IMR-90 (cell line): ENCODE results near the gene RGS16. TPM values are rescaled to one million over a fixed set of nuclear protein-coding genes. Genes with fewer than 3 reads are reported as not detected.

ENCODE experiments used
- ATAC-seq: fragments of 200-7000 bp; cut with Tn5 transposase; 2 replicates; pipeline ENCODE4 v1.9.1; 2020; ENCODE audit warnings: low read depth, mild to moderate bottlenecking, moderate library complexity
- BruUV-seq: library from RNA; stranded (reverse); fragments of 400-500 nt; replicated peaks from 2 replicates; lab custom pipeline; 2021; lab: Mats Ljungman, UMichigan
- CTCF ChIA-PET: fragments of 300-600 bp; formaldehyde crosslinking; extraction: SDS; loops from one replicate; lab custom pipeline; 2021; ENCODE audit warnings: antibody characterized with exemption; lab: Yijun Ruan, JAX
- POLR2A ChIA-PET: fragments of 300-600 bp; sonication (Branson Sonifier 250); formaldehyde crosslinking; loops from one replicate; lab custom pipeline; 2022; ENCODE audit warnings: antibody characterized with exemption; ENCODE audit not compliant: unreplicated experiment; lab: Charles Lee
- DNase-seq: peaks from one replicate; pipeline ENCODE4 v3.0.0; 2013
- H2AFZ ChIP-seq: replicated peaks from 2 replicates; pipeline ENCODE3; 2013; ENCODE audit warnings: low read length, mild to moderate bottlenecking; ENCODE audit not compliant: poor library complexity
- H2AK5ac ChIP-seq: 2 replicates; pipeline ENCODE4 v1.6.1; 2013; ENCODE audit warnings: low read depth, low read length, inconsistent platforms
- H2AK9ac ChIP-seq: replicated peaks from 2 replicates; pipeline ENCODE3; 2013; ENCODE audit warnings: mild to moderate bottlenecking, low read depth, low read length, moderate library complexity; ENCODE audit not compliant: poor library complexity
- H2BK120ac ChIP-seq: 2 replicates; pipeline ENCODE4 v1.6.1; 2013; ENCODE audit warnings: low read depth, low read length, inconsistent platforms
- H2BK15ac ChIP-seq: 3 replicates; pipeline ENCODE4 v1.6.1; 2013; ENCODE audit warnings: low read depth, low read length, inconsistent platforms
- H2BK20ac ChIP-seq: 2 replicates; pipeline ENCODE4 v1.6.1; 2013; ENCODE audit warnings: low read depth, mild to moderate bottlenecking, inconsistent platforms, low read length, moderate library complexity
- H2BK5ac ChIP-seq: 2 replicates; pipeline ENCODE4 v1.6.1; 2013; ENCODE audit warnings: mild to moderate bottlenecking, low read depth, low read length, inconsistent platforms; ENCODE audit not compliant: poor library complexity, severe bottlenecking
- H3K14ac ChIP-seq: replicated peaks from 2 replicates; pipeline ENCODE4 v1.6.1; 2013; ENCODE audit warnings: low read depth, low read length, inconsistent platforms
- H3K18ac ChIP-seq: 2 replicates; pipeline ENCODE4 v1.6.1; 2013; ENCODE audit warnings: low read depth, low read length, control low read depth
- H3K23ac ChIP-seq: 2 replicates; pipeline ENCODE4 v1.6.1; 2013; ENCODE audit warnings: low read depth, low read length, inconsistent platforms
- H3K27ac ChIP-seq: 2 replicates; pipeline ENCODE4 v1.5.1; 2013; ENCODE audit warnings: mild to moderate bottlenecking, control low read depth, low read length; ENCODE audit not compliant: insufficient read depth
- H3K27me3 ChIP-seq: 2 replicates; pipeline ENCODE4 v1.6.1; 2013; ENCODE audit warnings: low read length; ENCODE audit not compliant: control insufficient read depth, insufficient read depth
- H3K36me3 ChIP-seq: 2 replicates; pipeline ENCODE4 v1.6.1; 2013; ENCODE audit warnings: low read length, mixed read lengths; ENCODE audit not compliant: control insufficient read depth, insufficient read depth
- H3K4ac ChIP-seq: 2 replicates; pipeline ENCODE4 v1.6.1; 2013; ENCODE audit warnings: low read depth, low read length, inconsistent platforms
- H3K4me1 ChIP-seq: 2 replicates; pipeline ENCODE4 v1.6.1; 2013; ENCODE audit warnings: low read length, mixed read lengths; ENCODE audit not compliant: control insufficient read depth, insufficient read depth
- H3K4me2 ChIP-seq: 2 replicates; pipeline ENCODE4 v1.6.1; 2013; ENCODE audit warnings: low read depth, mild to moderate bottlenecking, control low read depth, low read length, moderate library complexity
- H3K4me3 ChIP-seq: 2 replicates; pipeline ENCODE4 v1.5.1; 2013; ENCODE audit warnings: low read depth, mild to moderate bottlenecking, control low read depth, low read length, moderate library complexity; ENCODE audit not compliant: insufficient read depth
- H3K56ac ChIP-seq: 2 replicates; pipeline ENCODE4 v1.6.1; 2013; ENCODE audit warnings: low read length, inconsistent platforms; ENCODE audit not compliant: insufficient read depth; ENCODE audit errors: extremely low read depth
- H3K79me1 ChIP-seq, 2 experiments: 2 replicates each; pipeline ENCODE4 v1.6.1; 2013; ENCODE audit warnings: low read length in 2 of 2, inconsistent platforms in 1 of 2, low read depth in 1 of 2
- H3K9ac ChIP-seq: 2 replicates; pipeline ENCODE4 v1.6.1; 2013; ENCODE audit warnings: low read depth, low read length, control low read depth
- H3K9me1 ChIP-seq: 2 replicates; pipeline ENCODE4 v1.6.1; 2013; ENCODE audit warnings: low read length, inconsistent platforms; ENCODE audit not compliant: insufficient read depth
- H3K9me3 ChIP-seq: 2 replicates; pipeline ENCODE4 v1.6.1; 2013; ENCODE audit warnings: low read length; ENCODE audit not compliant: control insufficient read depth, insufficient read depth
- H4K20me1 ChIP-seq: 2 replicates; pipeline ENCODE4 v1.6.1; 2013; ENCODE audit warnings: low read length, inconsistent platforms; ENCODE audit not compliant: insufficient read depth
- H4K5ac ChIP-seq: 2 replicates; pipeline ENCODE4 v1.6.1; 2013; ENCODE audit warnings: mild to moderate bottlenecking, low read depth, low read length, control low read depth
- H4K8ac ChIP-seq, 2 experiments: 2 replicates each; pipeline ENCODE4 v1.6.1; 2013; ENCODE audit warnings: low read depth in 2 of 2, low read length in 2 of 2, control low read depth in 1 of 2, inconsistent platforms in 1 of 2
- H4K91ac ChIP-seq: 2 replicates; pipeline ENCODE4 v1.6.1; 2013; ENCODE audit warnings: low read depth, low read length, inconsistent platforms; ENCODE audit not compliant: insufficient read depth
- CEBPB ChIP-seq: IDR thresholded peaks from 2 replicates; pipeline ENCODE4 v1.6.1; 2012; ENCODE audit warnings: low read depth, low read length, improper control_type of control experiment
- CTCF ChIP-seq: conservative IDR thresholded peaks from 2 replicates; pipeline ENCODE4 v1.5.1; 2012; ENCODE audit warnings: mild to moderate bottlenecking, low read depth, low read length, improper control_type of control experiment
- FOS ChIP-seq: fragments of 150-350 bp; IDR thresholded peaks from 2 replicates; pipeline ENCODE4 v1.6.1; 2016; ENCODE audit warnings: low read depth, low read length
- MAFK ChIP-seq: IDR thresholded peaks from 2 replicates; pipeline ENCODE4 v1.6.1; 2012; ENCODE audit warnings: low read depth, low read length, improper control_type of control experiment
- MAZ ChIP-seq: IDR thresholded peaks from 2 replicates; pipeline ENCODE4 v1.6.1; 2012; ENCODE audit warnings: low read depth, mild to moderate bottlenecking, low read length, improper control_type of control experiment, moderate library complexity, borderline replicate concordance
- MXI1 ChIP-seq: IDR thresholded peaks from 2 replicates; pipeline ENCODE4 v1.6.1; 2012; ENCODE audit warnings: low read depth, mild to moderate bottlenecking, low read length, moderate library complexity, borderline replicate concordance
- NFE2L2 ChIP-seq: fragments of 150-350 bp; IDR thresholded peaks from 2 replicates; pipeline ENCODE4 v1.6.1; 2016; ENCODE audit warnings: low read depth, mild to moderate bottlenecking, low read length
- POLR2A ChIP-seq: IDR thresholded peaks from 2 replicates; pipeline ENCODE4 v1.6.1; 2012; ENCODE audit warnings: mild to moderate bottlenecking, low read depth, low read length
- RAD21 ChIP-seq: IDR thresholded peaks from 2 replicates; pipeline ENCODE4 v1.6.1; 2012; ENCODE audit warnings: low read length, improper control_type of control experiment
- RCOR1 ChIP-seq: IDR thresholded peaks from 2 replicates; pipeline ENCODE4 v1.6.1; 2012; ENCODE audit warnings: mild to moderate bottlenecking, low read length, improper control_type of control experiment; ENCODE audit not compliant: insufficient replicate concordance
- RFX5 ChIP-seq: IDR thresholded peaks from 2 replicates; pipeline ENCODE4 v1.8.0; 2012; ENCODE audit warnings: low read depth, mild to moderate bottlenecking, low read length, moderate library complexity
- SMC3 ChIP-seq: fragments of 150-350 bp; IDR thresholded peaks from 2 replicates; pipeline ENCODE4 v1.6.1; 2016; ENCODE audit warnings: low read depth, mild to moderate bottlenecking, antibody characterized with exemption, low read length, moderate library complexity
- USF2 ChIP-seq: fragments of 150-350 bp; IDR thresholded peaks from 2 replicates; pipeline ENCODE4 v1.6.1; 2017; ENCODE audit warnings: mild to moderate bottlenecking, antibody characterized with exemption, low read length, low read depth
- WGBS, 2 experiments: methylation state at CpG; one replicate each; pipeline versions ENCODE4 v1.1.5 to v1.1.7; 2013; ENCODE audit warnings: missing lambda C conversion rate in 2 of 2; ENCODE audit not compliant: insufficient read length in 1 of 2; ENCODE audit errors: extremely low coverage in 2 of 2; 5-methylcytosine and 5-hydroxymethylcytosine counted together
- dilution Hi-C: fragments of 300-500 bp; cut with HindIII; formaldehyde crosslinking; loops from one replicate; pipeline ENCODE4 v1.14.3; 2018; ENCODE audit warnings: low sequenced_read_pairs; ENCODE audit not compliant: unreplicated experiment
- in situ Hi-C: fragments of 300-500 bp; cut with MboI; formaldehyde crosslinking; loops from 3 replicates; pipeline ENCODE4 v1.14.3; 2019; ENCODE audit warnings: low sequenced_read_pairs, inconsistent platforms, mixed read lengths
- intact Hi-C: fragments of 100-400 bp; cut with micrococcal nuclease; formaldehyde crosslinking; loops from 2 replicates; pipeline ENCODE4 v1.10.0; 2022
- polyA plus RNA-seq, 3 experiments: library from polyadenylated mRNA; depleted of rRNA; stranded (reverse); fragments of >200 nt; gene quantifications; 2 replicates each; pipeline ENCODE4 v1.2.3, GENCODE V29; 2012; ENCODE audit warnings: low replicate concordance in 1 of 3
- total RNA-seq: library from RNA; depleted of rRNA; stranded (reverse); fragments of >200 nt; gene quantifications from 2 replicates; pipeline ENCODE4 v1.2.3, GENCODE V29; 2012
- TF ChIP-seq, protein P1 (sequence below): fragments of 150-350 bp; IDR thresholded peaks from 2 replicates; pipeline ENCODE4 v1.6.1; 2016; ENCODE audit warnings: low read depth, mild to moderate bottlenecking, low read length, moderate library complexity, borderline replicate concordance

RGS16 gene
- total and polyA plus RNA-seq, 2 of the 4 experiments (the other 2 are of a cell fraction) = 0.15 to 0.18 TPM

DNA sequence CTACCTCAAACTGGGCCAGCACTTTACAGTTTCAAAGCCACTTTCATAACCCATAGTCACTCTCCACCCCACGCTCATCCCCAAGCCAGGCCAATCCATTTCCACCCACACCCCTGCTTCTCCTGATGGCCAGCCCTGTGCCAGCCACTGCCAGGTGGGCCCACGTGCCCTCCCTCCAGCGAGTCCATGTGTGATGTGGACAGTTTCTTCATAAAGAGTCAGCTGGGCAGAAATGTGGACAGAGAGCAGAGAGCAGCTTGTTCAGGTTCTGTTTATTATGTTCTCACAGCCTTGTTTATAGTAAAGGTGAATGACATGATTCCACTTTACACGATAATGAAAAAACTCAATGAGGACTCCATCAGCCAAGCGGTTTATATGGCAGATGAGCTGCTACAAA, 37.4 kb upstream of the RGS16 start:
- no peaks in the 10 kb centered on the region for H3K79me1 ChIP-seq
- no peak overlapping the region for H2AFZ ChIP-seq
- dilution Hi-C loops = no loop called here
- H4K20me1 ChIP-seq = no peaks in the 10 kb centered on the region
- no peak overlapping the region for H3K14ac ChIP-seq
- in situ Hi-C loops = no loop called here
- H3K27me3 ChIP-seq = peaks cover 7% of the 10 kb centered on the region
- H2AK5ac ChIP-seq = no peak overlapping the region
- TF ChIP-seq RAD21 = no peak
- TF ChIP-seq, protein P1, sequence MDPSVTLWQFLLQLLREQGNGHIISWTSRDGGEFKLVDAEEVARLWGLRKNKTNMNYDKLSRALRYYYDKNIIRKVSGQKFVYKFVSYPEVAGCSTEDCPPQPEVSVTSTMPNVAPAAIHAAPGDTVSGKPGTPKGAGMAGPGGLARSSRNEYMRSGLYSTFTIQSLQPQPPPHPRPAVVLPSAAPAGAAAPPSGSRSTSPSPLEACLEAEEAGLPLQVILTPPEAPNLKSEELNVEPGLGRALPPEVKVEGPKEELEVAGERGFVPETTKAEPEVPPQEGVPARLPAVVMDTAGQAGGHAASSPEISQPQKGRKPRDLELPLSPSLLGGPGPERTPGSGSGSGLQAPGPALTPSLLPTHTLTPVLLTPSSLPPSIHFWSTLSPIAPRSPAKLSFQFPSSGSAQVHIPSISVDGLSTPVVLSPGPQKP = no peak
- no peak for TF ChIP-seq MXI1
- no peak for TF ChIP-seq FOS
- TF ChIP-seq RFX5 = no peak
- no peak for TF ChIP-seq RCOR1
- TF ChIP-seq POLR2A = no peak
- no peak for TF ChIP-seq USF2
- no peak for TF ChIP-seq SMC3
- TF ChIP-seq MAFK = no peak
- no peak for TF ChIP-seq CTCF
- no peak for TF ChIP-seq MAZ
- no peak for TF ChIP-seq CEBPB
- TF ChIP-seq NFE2L2 = no peak
- no peaks in the 10 kb centered on the region for H3K9me1 ChIP-seq
- no peak for ATAC-seq
- no CpG with 5 or more reads among the region's 5 CpGs for WGBS, 2 experiments
- H3K4ac ChIP-seq = no peak overlapping the region
- no peak overlapping the region for H3K23ac ChIP-seq
- H3K9ac ChIP-seq = no peak overlapping the region
- ChIA-PET CTCF (no interaction called here), POLR2A (no interaction called here)
- H3K18ac ChIP-seq = no peak overlapping the region
- H3K9me3 ChIP-seq = no peaks in the 10 kb centered on the region
- no peak overlapping the region for H2BK20ac ChIP-seq
- H3K4me3 ChIP-seq = no peak overlapping the region
- intact Hi-C loops = no loop called here
- no TSS peak for BruUV-seq
- no peak for DNase-seq
- no peak overlapping the region for H2BK15ac ChIP-seq
- no peak overlapping the region for H2BK5ac ChIP-seq
- H3K4me1 ChIP-seq = no peaks in the 10 kb centered on the region
- no peak overlapping the region for H3K27ac ChIP-seq
- no peak overlapping the region for H4K5ac ChIP-seq
- H3K36me3 ChIP-seq = no peaks in the 10 kb centered on the region
- H3K4me2 ChIP-seq = no peak overlapping the region
- no peak overlapping the region for H2BK120ac ChIP-seq
- H4K8ac ChIP-seq = no peak overlapping the region
- no peak overlapping the region for H2AK9ac ChIP-seq
- no peak overlapping the region for H4K91ac ChIP-seq
- H3K56ac ChIP-seq = no peak overlapping the region
